Bronchial epithelial cell (primary cell): ENCODE results near the gene SLIT3. TPM values are rescaled to one million over a fixed set of nuclear protein-coding genes. Genes with fewer than 3 reads are reported as not detected.

Experiments
- DNase-seq: peaks from one replicate; pipeline ENCODE4 v3.0.0-alpha.2; 2010; ENCODE audit warnings: low read depth
- FAIRE-seq: peaks from 2 replicates; lab custom pipeline; 2011; peaks lifted over from hg19 to GRCh38; lab: Jason Lieb, UNC
- H3K27me3 ChIP-seq: 2 replicates; pipeline ENCODE4 v1.5.1; 2011; ENCODE audit warnings: low read length; ENCODE audit not compliant: control insufficient read depth, insufficient read depth
- H3K36me3 ChIP-seq: 2 replicates; pipeline ENCODE4 v1.5.1; 2011; ENCODE audit warnings: low read length; ENCODE audit not compliant: control insufficient read depth, insufficient read depth
- H3K4me3 ChIP-seq: 2 replicates; pipeline ENCODE4 v1.5.1; 2011; ENCODE audit warnings: mild to moderate bottlenecking, low read depth, low read length, control low read depth
- total RNA-seq: library from RNA; depleted of rRNA; stranded (reverse); fragments of >200 nt; gene quantifications from 2 replicates; pipeline ENCODE4 v1.2.1, GENCODE V29; 2014
- TF ChIP-seq, protein P1 (sequence below): IDR thresholded peaks from 2 replicates; pipeline ENCODE4 v1.5.1; 2011; ENCODE audit warnings: mild to moderate bottlenecking, moderate library complexity, low read length, control low read depth, inconsistent platforms; ENCODE audit not compliant: insufficient read depth, severe bottlenecking

SLIT3 gene
- total RNA-seq, 1 donor from 2014 or later, result 0.79 TPM

DNA sequence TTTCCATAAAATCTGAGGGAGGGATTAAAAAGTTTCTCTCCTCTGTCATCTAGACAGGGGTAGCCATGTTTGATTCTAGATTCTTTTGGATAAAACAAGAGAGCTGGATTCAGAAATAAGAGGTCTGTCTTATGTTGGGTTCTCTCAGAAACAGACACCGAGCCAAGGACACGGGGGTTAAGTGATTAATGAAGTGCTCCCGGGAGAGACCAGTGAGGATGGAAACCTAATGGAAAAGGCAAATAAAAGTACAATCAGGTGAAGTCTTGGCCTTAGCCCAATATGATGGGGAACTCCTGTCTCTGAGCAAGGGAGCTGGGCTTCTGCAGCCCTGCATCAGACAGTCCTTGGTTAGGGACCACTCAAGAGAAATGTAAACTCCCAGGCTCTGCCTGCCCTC lies 413.0 kb downstream of the SLIT3 start:
- DNase-seq, result no peak
- H3K4me3 ChIP-seq, result no peak overlapping the region
- TF ChIP-seq, protein P1, sequence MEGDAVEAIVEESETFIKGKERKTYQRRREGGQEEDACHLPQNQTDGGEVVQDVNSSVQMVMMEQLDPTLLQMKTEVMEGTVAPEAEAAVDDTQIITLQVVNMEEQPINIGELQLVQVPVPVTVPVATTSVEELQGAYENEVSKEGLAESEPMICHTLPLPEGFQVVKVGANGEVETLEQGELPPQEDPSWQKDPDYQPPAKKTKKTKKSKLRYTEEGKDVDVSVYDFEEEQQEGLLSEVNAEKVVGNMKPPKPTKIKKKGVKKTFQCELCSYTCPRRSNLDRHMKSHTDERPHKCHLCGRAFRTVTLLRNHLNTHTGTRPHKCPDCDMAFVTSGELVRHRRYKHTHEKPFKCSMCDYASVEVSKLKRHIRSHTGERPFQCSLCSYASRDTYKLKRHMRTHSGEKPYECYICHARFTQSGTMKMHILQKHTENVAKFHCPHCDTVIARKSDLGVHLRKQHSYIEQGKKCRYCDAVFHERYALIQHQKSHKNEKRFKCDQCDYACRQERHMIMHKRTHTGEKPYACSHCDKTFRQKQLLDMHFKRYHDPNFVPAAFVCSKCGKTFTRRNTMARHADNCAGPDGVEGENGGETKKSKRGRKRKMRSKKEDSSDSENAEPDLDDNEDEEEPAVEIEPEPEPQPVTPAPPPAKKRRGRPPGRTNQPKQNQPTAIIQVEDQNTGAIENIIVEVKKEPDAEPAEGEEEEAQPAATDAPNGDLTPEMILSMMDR, result no peak
- H3K27me3 ChIP-seq, result no peaks in the 10 kb centered on the region
- FAIRE-seq, result no peak
- no peaks in the 10 kb centered on the region for H3K36me3 ChIP-seq

DNA sequence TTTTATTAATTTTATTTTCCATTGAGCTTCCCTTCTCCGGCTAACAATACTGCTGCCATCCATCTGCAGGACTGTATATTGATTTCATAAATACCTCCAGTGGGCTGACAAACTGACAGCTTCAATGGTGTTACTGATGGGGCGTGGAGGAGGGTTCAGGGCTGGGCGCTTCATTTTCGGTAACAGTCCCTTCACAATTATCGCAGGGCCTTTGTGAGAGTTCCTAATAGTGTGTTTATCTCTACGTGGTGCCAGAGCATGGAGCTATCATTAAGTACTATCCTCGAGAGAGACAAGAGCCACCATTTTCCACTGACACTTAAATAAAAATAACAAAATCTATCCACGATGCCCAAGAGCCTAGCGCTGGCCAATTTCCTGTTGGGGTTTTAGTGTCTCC lies 414.8 kb downstream of the SLIT3 start:
- FAIRE-seq, result no peak
- TF ChIP-seq, protein P1, result no peak
- no peaks in the 10 kb centered on the region for H3K27me3 ChIP-seq

GRCh38 chr5:168885324-168886120 lies 415.4 kb downstream of the SLIT3 start:
- TF ChIP-seq, protein P1, result no peak
- DNase-seq (no peak), FAIRE-seq (no peak)
- H3K4me3 ChIP-seq, result no peak overlapping the region
- H3K36me3 ChIP-seq, result no peaks in the 10 kb centered on the region
- H3K27me3 ChIP-seq, result no peaks in the 10 kb centered on the region

More for the DNA sequence above, 414.8 kb downstream of the SLIT3 start:
- Histone ChIP-seq H3K36me3 (no peaks in the 10 kb centered on the region), H3K4me3 (no peak overlapping the region)
- DNase-seq, result no peak

DNA sequence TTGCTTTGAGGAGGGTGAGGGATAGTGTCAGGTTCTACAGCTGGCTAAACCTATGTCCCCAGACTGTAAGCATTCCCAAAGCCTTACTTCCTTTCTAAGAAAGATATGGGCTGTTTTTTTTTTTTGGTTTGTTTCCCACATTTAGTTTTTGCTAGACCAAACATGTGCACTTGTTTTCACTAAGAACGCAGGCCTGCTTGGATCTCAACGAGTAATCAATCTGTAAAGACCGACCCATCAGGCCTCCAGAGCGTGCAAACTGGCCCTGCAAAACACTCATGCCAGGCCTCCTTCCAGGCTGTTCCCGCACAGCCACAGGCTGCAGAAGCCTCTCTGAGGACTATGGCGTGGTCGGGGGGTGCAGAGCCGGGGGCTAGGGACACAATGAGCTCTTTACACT lies 416.9 kb downstream of the SLIT3 start:
- Histone ChIP-seq H3K36me3 (no peaks in the 10 kb centered on the region), H3K27me3 (no peaks in the 10 kb centered on the region), H3K4me3 (no peak overlapping the region)
- DNase-seq (no peak), FAIRE-seq (no peak)
- TF ChIP-seq, protein P1, result no peak

DNA sequence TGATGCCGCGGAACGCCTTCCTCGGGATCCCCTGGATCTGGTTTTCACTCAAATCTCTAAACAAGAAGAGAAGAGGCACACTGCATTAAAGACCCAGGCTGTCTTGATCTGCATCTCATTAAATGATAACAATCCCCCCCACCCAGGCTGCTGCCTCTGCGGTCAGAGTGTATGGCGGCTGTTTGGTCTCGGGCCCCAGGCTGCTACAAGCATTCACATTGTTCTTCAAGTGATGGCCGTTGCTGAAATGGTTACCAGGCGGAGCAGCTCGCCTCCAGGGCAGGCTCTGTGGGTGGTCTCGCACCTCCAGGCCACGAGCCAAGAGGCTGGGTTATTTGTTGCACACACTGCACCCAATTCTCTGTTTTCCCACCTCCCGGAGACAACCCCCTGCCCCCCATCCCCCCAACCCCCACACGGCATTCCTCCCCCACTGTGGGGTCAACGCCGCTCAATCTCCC lies 417.6 kb downstream of the SLIT3 start:
- H3K36me3 ChIP-seq, result no peaks in the 10 kb centered on the region
- no peak overlapping the region for H3K4me3 ChIP-seq
- no peak for FAIRE-seq
- TF ChIP-seq, protein P1, result no peak
- no peak for DNase-seq
- no peaks in the 10 kb centered on the region for H3K27me3 ChIP-seq
